GM21737 (cell line): ENCODE results near the gene FMO3.

ENCODE experiments used
- ATAC-seq: cut with Tn5 transposase; IDR thresholded peaks from one replicate; pipeline ENCODE4 v1.9.1; 2021; ENCODE audit warnings: mild to moderate bottlenecking, moderate library complexity; ENCODE audit not compliant: unreplicated experiment

FMO3 gene

DNA sequence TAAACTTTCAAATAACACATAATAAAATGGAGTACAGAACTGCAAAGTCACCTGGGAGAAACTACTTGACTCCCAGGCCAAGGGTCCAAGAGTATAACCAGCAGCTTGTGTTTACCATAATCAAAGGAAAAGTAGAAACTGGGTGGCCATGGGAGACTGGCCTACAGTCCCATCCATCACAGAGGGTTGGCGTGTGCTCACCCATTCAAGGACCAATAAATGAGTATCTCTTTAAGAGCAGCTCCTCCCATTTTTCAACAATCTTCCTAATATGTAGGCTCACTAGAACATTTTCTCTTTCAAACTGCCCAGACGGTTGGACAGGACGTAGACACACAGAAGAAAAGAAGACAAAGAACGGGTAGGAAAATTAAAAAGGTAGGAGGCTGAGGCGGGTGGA, at the start of gene FMO3:
FMO3 (plus strand) TSS at position 302 of the 400 bp plus-strand sequence. CDS start 1,754 bp downstream, outside the sequence.
- no peak for ATAC-seq

- no peak for ATAC-seq
These were observed 42.7 kb upstream of the FMO3 start for GRCh38 chr1:171048014-171048413.

- ATAC-seq: no peak
These were observed 37.7 kb upstream of the FMO3 start for GRCh38 chr1:171052977-171053376.

DNA sequence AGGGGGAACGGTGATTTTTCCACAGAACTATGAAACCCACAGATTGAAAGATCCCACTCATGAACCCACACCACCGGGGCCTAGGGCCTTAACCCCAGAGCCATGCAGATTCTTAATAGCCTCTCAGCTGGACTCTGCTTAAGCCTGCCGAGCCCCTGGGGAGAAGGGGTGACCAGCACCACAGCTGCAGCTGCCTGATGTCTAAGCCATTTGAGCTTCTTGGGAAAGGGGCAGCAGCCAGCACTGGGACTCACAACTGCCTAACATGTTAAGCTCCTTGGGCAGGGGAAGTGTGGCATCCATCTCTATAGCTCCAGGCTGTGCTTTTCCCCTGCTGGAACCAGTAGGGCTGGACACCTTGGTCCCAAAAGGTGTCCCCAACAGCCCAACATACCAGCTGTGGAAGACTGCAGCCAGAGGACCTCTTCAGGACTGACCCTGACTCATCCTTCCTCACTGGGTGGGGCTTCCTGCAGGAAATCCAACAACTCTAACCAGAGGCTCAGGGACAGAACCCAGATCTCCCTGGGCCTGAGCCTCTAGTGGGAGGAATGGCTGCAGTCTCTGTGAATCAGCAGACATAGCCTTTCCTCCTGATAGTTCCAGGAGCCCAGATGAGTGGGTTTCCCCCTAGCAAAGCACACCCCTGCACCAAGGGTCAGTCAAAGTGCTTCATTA, 34.6 kb upstream of the FMO3 start:
- ATAC-seq: no peak

DNA sequence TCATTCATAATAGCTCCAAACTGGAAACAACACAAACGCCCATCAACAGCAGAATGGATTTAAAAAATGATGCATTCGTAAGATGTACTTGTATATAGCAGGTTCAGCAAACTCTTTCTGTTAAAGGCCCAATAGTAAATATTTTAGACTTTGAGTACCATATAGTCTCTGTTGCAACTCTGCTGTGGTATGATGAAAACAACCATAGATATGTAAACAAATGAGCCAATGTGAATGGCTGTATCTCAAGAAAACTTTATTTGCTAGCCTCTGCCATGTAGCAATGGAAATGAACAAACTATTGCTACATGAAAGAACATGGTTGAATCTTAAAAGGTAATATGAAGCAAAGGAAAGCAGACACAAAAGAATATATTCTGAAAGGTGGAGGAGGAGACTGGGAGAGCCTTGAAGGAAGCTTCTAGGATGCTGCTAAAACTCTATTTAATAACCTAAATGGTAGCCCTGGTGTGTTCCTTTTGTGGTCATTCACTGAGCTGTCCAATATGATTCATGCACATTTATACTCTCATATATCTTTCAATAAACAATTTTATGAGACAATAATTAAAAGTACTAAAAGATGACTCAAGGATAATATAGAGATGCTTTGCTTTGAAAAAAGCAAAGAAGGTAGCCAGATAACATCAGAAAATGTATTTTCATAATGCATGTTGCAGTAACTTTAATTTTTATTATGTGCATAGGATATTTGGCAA, 29.1 kb upstream of the FMO3 start:
- ATAC-seq: no peak

- ATAC-seq: no peak
These were observed 27.8 kb upstream of the FMO3 start for GRCh38 chr1:171062902-171063301.

DNA sequence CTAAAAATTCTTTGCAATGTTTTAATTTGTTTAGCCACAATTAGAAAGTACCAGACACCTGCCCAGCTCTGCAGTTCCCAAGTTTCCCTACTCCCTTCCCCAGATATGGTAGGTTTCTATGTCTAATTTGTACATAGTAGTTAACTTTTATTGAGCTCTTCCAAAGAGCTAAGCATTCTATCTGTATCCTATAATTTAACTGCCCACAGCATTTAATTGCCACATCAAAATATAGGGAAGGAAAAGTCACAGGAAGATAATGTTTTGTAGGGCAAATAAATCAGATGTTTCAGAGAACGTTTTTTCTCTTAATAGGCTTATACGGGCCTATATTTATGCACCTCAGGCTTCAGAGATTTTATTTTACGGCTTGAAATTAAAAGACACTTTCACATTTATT, 15.7 kb upstream of the FMO3 start:
- no peak for ATAC-seq

DNA sequence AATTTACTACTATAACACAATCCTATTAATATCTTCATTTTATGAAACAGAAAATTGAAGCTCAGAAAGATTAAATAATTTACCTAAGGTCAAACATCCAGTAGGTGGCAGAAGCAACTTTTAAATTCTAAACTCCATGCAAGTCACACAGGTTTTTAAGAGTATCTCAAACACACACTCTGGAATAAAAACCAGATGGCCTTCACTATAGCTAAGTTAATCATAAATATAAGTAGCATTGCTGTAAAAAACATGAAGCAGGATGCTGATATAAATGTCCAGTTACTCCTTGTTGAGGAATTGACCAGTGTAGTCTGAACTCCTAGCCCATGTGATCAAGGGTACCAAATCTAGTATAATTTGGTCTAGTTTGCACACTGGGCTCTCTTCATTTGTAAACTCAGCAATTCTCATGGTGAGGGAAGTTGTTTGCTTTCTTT, 9.4 kb upstream of the FMO3 start:
- ATAC-seq: no peak

- no peak for ATAC-seq
These were observed 8.9 kb upstream of the FMO3 start for GRCh38 chr1:171081763-171082201.

GRCh38 chr1:171082606-171083005, 8.1 kb upstream of the FMO3 start:
- ATAC-seq: no peak

DNA sequence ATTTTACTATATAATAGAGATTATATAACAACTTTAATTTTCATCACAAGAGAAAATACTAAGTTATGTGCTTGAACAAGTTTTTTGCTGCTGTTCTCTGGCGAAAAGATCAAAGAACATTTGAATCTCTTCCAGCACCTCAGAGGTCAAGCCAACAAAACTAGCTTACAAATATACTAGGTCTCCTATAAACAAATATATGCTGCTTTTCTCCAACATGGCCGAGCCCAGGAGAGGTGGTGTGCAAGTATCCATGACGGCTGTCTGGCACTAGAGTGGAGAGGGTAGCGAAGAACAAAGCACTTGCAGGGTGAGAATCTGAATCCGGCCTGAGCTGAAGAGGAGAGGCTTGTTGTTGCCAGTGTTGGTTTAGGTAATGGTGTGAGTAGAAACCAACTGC, 7.5 kb upstream of the FMO3 start:
- no peak for ATAC-seq

DNA sequence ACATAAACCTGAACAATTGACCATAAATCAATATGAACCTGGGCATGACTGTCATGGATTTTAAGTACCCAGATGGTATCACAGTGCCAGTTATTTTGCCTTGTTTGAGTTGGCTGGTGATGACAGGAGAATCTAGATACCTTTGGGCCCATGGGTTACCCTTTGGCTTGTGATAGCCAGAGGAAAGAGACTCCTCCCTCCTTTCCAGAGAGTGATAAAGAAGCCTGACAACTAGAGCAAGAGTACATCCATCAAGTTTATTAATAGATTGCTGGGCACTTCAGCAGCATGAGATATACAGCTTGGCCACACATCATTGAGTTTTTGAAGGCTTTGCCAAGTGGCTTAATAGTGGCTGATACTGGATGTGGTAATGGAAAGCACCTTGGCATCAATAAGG, 6.6 kb upstream of the FMO3 start:
- no peak for ATAC-seq

DNA sequence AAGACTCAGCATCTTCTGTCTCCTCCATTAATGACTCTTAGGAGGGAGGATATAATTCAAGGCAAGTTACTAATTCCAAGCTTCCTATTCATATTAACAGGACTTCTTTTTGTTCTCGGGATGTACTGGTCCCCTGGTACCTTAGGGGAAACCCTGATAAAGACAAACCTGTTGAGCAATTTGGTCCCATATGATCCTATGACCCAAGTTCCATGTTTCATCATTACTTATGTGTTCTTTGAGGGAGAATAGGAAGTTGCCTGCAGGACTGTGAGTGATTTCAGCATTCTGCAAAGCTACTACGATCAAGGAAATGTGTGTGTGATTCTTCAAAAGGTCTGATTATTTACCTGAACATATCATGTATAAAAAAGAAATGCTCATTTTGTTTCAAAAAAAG, 5.8 kb upstream of the FMO3 start:
- ATAC-seq: no peak

GRCh38 chr1:171087896-171088295, 2.8 kb upstream of the FMO3 start:
- ATAC-seq: no peak

DNA sequence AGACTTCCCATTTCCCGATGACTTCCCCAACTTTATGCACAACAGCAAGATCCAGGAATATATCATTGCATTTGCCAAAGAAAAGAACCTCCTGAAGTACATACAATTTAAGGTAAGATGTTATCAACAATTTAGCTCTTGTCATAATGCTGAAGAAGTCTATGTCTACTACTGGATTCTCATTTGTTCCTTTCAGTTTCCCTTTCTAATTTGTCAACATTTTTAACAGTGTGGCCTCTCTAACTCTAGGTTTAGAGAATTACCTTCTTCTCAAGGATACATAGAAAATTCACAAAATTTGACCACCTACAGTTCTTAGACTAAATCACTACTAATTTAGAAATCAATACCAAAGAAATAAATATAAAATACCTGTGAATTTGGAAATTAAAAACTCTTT, 13.2 kb downstream of the FMO3 start:
- ATAC-seq: no peak

DNA sequence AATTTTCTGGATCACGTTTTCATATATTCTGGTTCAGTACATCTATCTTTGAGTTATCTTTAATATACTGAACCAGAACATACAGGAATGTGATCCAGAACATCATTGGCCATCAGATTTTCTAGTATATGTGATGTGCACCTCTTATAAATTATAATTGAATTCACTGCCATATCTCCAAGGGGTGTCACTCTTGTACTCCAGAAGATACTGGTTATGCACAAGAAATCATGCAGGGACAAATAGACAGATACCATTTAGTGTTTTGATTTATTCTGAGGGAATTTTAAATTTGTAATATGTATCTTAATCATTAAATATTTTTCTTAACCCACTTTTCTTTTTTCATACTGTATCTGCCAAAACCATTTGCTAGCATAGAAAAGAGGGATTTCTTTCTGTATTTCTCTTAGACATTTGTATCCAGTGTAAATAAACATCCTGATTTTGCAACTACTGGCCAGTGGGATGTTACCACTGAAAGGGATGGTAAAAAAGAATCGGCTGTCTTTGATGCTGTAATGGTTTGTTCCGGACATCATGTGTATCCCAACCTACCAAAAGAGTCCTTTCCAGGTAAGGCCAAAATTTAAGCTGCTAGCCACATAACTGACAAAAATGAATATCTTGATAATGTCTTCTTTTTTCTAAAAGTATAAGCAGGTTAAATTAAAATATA, 16.7 kb downstream of the FMO3 start:
- ATAC-seq: no peak

GRCh38 chr1:171107969-171108368, 17.3 kb downstream of the FMO3 start:
- ATAC-seq: no peak

- ATAC-seq: no peak
These were observed 19.3 kb downstream of the FMO3 start for GRCh38 chr1:171109966-171110365.

DNA sequence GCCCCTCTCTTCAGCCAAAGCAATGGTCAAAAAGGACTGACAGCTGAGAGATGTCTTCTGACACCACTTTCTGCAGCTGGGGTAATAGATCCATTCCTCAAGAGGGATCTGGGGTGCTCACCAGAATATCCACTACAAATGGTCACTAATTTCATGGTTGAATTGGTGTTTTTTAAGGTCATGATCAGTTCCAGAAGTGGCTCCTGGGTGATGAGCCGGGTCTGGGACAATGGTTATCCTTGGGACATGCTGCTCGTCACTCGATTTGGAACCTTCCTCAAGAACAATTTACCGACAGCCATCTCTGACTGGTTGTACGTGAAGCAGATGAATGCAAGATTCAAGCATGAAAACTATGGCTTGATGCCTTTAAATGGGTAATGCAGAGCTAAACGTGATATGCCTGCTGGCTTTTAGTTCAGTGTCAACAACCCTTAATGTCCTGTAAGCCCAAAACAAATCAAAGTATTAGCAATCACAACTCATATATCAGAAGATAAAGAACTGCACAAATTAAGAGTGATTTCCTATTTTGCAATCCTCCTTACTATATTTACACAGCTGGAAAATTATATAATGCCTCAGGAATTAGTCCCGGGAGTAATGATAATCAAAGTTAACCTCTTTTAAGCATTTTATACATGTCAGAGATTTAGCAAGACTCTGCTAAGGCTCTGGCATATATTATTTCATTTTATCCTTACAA, 20.1 kb downstream of the FMO3 start:
- ATAC-seq: no peak

- no peak for ATAC-seq
These were observed 21.4 kb downstream of the FMO3 start for GRCh38 chr1:171112119-171112518.

GRCh38 chr1:171113382-171113781, 22.7 kb downstream of the FMO3 start:
- no peak for ATAC-seq
